ENCODE measurements around the gene TMCO4. TPM values are rescaled to one million over a fixed set of nuclear protein-coding genes. Genes with fewer than 3 reads are reported as not detected.

Gene TMCO4
- total RNA-seq, 1 experiment from 2014 or later, result 15.1 TPM

DNA sequence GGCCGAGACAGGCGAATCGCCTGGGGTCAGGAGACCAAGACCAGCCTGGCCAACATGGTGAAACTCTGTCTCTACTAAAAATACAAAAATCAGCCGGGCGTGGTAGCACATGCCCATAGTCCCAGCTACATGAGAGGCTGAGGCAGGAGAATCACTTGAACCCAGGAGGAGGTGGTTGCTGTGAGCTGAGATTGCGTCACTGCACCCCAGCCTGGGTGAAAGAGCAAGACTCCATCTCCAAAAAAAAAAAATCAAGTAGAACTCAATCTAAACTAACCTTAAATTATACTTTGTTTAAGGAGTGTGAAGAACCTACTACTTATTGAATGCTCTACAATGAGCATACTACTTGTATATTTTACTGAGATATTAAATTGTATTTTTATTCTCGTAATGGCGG lies 45.8 kb upstream of the TMCO4 start:
- Histone ChIP-seq H3K36me3 (ENCODE audit: control insufficient read depth, insufficient read depth, low read length) (no peaks in the 10 kb centered on the region), H3K4me1 (no peaks in the 10 kb centered on the region), H3K9me3 (no peaks in the 10 kb centered on the region), H3K27me3 (replicated peaks; ENCODE audit: control insufficient read depth, insufficient read depth, low read length) (no peaks in the 10 kb centered on the region), H3K4me3 (ENCODE audit: low read depth, low read length) (no peak overlapping the region)
- ChIA-PET CTCF (no interaction called here), POLR2A (no interaction called here)
- no peaks in the 10 kb centered on the region for H3K27me3 Mint-ChIP-seq (ENCODE audit: insufficient read depth, unreplicated experiment)
- intact Hi-C loops (cut with micrococcal nuclease; ENCODE audit: unreplicated experiment), result no loop called here
- BruUV-seq (replicated peaks), result no TSS peak
- H3K4me3 Mint-ChIP-seq (ENCODE audit: unreplicated experiment), result no peak overlapping the region
- no peak for DNase-seq
- no peaks in the 10 kb centered on the region for H3K36me3 Mint-ChIP-seq (ENCODE audit: insufficient read depth, unreplicated experiment)
- H3K27ac Mint-ChIP-seq (ENCODE audit: unreplicated experiment), result no peak overlapping the region
- H3K9me3 Mint-ChIP-seq (ENCODE audit: unreplicated experiment), result no peaks in the 10 kb centered on the region
- no peak for TF ChIP-seq CTCF (IDR thresholded peaks at IDR 0.05; ENCODE audit: insufficient read depth in 1 of 2, low read depth in 1 of 2, low read length in 1 of 2, severe bottlenecking in 1 of 2, unreplicated experiment in 1 of 2)
- H3K4me1 Mint-ChIP-seq (ENCODE audit: low read depth, unreplicated experiment), result no peaks in the 10 kb centered on the region

DNA sequence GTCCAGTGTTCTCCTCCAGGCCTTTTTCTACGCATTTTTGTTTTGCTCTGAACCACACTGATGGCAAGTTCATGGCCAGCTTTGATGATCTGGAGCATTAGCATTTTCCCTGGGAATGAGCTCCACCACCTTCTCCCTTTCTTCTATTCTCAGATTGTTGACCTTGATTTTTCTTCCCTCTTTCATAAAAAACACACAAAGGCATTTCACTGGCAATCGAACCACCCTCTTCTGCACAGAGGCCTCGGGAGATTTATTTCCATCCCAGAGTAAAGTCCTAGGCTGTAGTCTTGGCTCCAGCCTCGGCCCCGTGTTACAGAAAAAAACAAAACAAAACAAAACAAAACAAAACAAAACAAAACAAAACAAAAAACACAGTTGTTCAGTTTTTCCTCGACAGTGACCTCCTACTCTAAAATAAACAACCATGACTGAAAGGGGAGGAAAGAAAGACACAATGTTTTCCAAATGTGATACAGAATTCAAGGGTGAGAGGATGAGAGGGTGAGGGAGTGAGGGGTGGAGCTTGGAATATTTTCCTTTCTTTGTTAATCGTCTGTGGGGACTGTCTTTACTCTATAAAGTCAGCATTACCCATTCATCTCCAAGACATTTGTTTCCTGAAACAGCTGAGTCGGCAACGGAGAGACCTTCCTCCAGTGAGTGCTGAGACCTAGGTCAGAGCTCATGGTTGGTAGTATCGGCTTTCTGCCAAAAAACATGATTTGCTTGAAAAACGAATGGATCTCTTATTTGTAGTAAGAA lies 45.2 kb upstream of the TMCO4 start:
- Histone ChIP-seq H3K4me3 (ENCODE audit: low read depth, low read length) (no peak overlapping the region), H3K36me3 (ENCODE audit: control insufficient read depth, insufficient read depth, low read length) (no peaks in the 10 kb centered on the region), H3K9me3 (no peaks in the 10 kb centered on the region), H3K27me3 (replicated peaks; ENCODE audit: control insufficient read depth, insufficient read depth, low read length) (no peaks in the 10 kb centered on the region), H3K4me1 (no peaks in the 10 kb centered on the region)
- intact Hi-C loops (cut with micrococcal nuclease; ENCODE audit: unreplicated experiment), result no loop called here
- H3K4me1 Mint-ChIP-seq (ENCODE audit: low read depth, unreplicated experiment), result no peaks in the 10 kb centered on the region
- H3K27ac Mint-ChIP-seq (ENCODE audit: unreplicated experiment), result no peak overlapping the region
- no peaks in the 10 kb centered on the region for H3K9me3 Mint-ChIP-seq (ENCODE audit: unreplicated experiment)
- no peaks in the 10 kb centered on the region for H3K36me3 Mint-ChIP-seq (ENCODE audit: insufficient read depth, unreplicated experiment)
- no peak overlapping the region for H3K4me3 Mint-ChIP-seq (ENCODE audit: unreplicated experiment)
- BruUV-seq (replicated peaks), result no TSS peak
- DNase-seq, result no peak
- ChIA-PET POLR2A (no interaction called here), CTCF (no interaction called here)
- TF ChIP-seq CTCF (IDR thresholded peaks at IDR 0.05; ENCODE audit: insufficient read depth in 1 of 2, low read depth in 1 of 2, low read length in 1 of 2, severe bottlenecking in 1 of 2, unreplicated experiment in 1 of 2), result no peak
- H3K27me3 Mint-ChIP-seq (ENCODE audit: insufficient read depth, unreplicated experiment), result no peaks in the 10 kb centered on the region

GRCh38 chr1:19840228-19840627 lies 40.5 kb upstream of the TMCO4 start:
- no peaks in the 10 kb centered on the region for H3K4me1 ChIP-seq
- POLR2A ChIA-PET, result no interaction called here

More at GRCh38 chr1:19840228-19840627, 40.5 kb upstream of the TMCO4 start:
- H3K9me3 Mint-ChIP-seq (ENCODE audit: unreplicated experiment), result no peaks in the 10 kb centered on the region
- Histone ChIP-seq H3K36me3 (ENCODE audit: control insufficient read depth, insufficient read depth, low read length) (no peaks in the 10 kb centered on the region), H3K9me3 (no peaks in the 10 kb centered on the region), H3K4me3 (ENCODE audit: low read depth, low read length) (no peak overlapping the region), H3K27me3 (replicated peaks; ENCODE audit: control insufficient read depth, insufficient read depth, low read length) (no peaks in the 10 kb centered on the region)
- H3K4me1 Mint-ChIP-seq (ENCODE audit: low read depth, unreplicated experiment), result no peaks in the 10 kb centered on the region
- no peak overlapping the region for H3K27ac Mint-ChIP-seq (ENCODE audit: unreplicated experiment)
- no peak overlapping the region for H3K4me3 Mint-ChIP-seq (ENCODE audit: unreplicated experiment)
- no peak for TF ChIP-seq CTCF (IDR thresholded peaks at IDR 0.05; ENCODE audit: insufficient read depth in 1 of 2, low read depth in 1 of 2, low read length in 1 of 2, severe bottlenecking in 1 of 2, unreplicated experiment in 1 of 2)
- peaks cover 5% of the 10 kb centered on the region for H3K27me3 Mint-ChIP-seq (ENCODE audit: insufficient read depth, unreplicated experiment)
- intact Hi-C loops (cut with micrococcal nuclease; ENCODE audit: unreplicated experiment), result no loop called here
- no peaks in the 10 kb centered on the region for H3K36me3 Mint-ChIP-seq (ENCODE audit: insufficient read depth, unreplicated experiment)
- CTCF ChIA-PET, result no interaction called here
- no TSS peak for BruUV-seq (replicated peaks)
- DNase-seq, result no peak
